Measurements from ENCODE around the gene TDRD10. TPM values are rescaled to one million over a fixed set of nuclear protein-coding genes. Genes with fewer than 3 reads are reported as not detected.

The TDRD10 gene
- polyA plus RNA-seq, 1 experiment, result not detected

GRCh38 chr1:154571244-154571963 lies 69.4 kb downstream of the TDRD10 start:
- ChIA-PET CTCF (no interaction called here), POLR2A (no interaction called here)
- H3K27me3 ChIP-seq (ENCODE audit: control insufficient read depth, insufficient read depth, low read length), result peaks cover 9% of the 10 kb centered on the region
- no peak overlapping the region for H3K4me3 ChIP-seq (ENCODE audit: low read depth, low read length)
- no peak for DNase-seq (ENCODE audit: low read depth)
- no peaks in the 10 kb centered on the region for H3K36me3 ChIP-seq (ENCODE audit: control insufficient read depth, insufficient read depth, low read length)
- TF ChIP-seq, protein P1, sequence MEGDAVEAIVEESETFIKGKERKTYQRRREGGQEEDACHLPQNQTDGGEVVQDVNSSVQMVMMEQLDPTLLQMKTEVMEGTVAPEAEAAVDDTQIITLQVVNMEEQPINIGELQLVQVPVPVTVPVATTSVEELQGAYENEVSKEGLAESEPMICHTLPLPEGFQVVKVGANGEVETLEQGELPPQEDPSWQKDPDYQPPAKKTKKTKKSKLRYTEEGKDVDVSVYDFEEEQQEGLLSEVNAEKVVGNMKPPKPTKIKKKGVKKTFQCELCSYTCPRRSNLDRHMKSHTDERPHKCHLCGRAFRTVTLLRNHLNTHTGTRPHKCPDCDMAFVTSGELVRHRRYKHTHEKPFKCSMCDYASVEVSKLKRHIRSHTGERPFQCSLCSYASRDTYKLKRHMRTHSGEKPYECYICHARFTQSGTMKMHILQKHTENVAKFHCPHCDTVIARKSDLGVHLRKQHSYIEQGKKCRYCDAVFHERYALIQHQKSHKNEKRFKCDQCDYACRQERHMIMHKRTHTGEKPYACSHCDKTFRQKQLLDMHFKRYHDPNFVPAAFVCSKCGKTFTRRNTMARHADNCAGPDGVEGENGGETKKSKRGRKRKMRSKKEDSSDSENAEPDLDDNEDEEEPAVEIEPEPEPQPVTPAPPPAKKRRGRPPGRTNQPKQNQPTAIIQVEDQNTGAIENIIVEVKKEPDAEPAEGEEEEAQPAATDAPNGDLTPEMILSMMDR (IDR thresholded peaks at IDR 0.05; ENCODE audit: insufficient read depth, low read depth, low read length), result no peak

DNA sequence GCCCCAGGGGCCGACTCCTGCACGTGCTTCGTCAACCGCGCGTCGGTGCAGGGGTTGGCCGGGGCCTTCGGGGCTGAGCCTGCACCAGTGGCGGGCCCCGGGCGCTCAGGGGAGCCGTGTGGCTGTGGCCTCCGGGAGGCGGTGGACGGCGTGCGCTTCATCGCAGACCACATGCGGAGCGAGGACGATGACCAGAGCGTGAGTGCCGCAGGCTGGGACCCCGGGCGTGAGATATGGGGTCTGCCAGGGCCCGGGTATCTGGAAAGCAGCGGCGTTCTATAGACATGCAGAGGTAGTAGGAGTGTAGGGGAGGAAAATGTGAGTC lies 69.9 kb downstream of the TDRD10 start:
- Histone ChIP-seq H3K4me3 (ENCODE audit: low read depth, low read length) (no peak overlapping the region), H3K36me3 (ENCODE audit: control insufficient read depth, insufficient read depth, low read length) (peaks cover 1% of the 10 kb centered on the region; the same call in 1 of the 2 replicates), H3K27me3 (ENCODE audit: control insufficient read depth, insufficient read depth, low read length) (peaks cover 9% of the 10 kb centered on the region)
- CTCF ChIA-PET, result no interaction called here
- TF ChIP-seq, protein P1 (IDR thresholded peaks at IDR 0.05; ENCODE audit: insufficient read depth, low read depth, low read length), result no peak
- POLR2A ChIA-PET, result no interaction called here
- DNase-seq (ENCODE audit: low read depth), result no peak

DNA sequence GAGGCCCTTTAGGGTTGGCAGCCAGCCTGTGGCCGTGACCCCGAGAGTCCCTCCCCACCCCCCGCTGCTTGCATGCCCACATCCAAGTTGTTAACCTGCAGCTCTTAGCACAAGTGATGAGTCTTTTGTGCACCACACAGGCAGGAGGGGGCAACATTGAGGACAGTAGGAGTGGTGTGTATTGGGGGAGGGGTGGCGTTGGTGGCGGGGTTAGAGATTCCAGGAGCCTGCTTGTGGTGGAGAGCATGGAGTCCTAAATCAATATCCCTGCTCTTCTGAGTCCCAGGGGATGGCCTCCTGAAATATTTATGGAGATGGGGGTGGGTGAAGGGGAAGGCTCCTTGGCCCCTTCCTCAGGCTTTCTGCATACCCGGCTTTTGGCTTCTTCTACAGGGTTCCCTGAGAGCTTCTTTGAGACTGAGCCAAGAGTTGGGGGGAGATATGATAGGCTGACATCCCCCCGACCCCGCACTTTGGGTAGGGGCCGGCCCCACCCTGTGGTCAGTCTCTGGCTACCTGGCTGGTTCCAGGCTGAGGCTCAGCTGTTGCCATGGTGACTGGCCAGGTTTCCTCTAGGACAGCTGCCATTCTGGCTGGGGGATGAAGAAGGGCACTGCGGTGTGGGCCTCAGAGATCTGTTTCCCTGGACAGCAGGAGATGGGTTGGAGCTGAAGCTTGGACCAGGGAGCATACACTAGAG lies 70.6 kb downstream of the TDRD10 start:
- ChIA-PET POLR2A (no interaction called here), CTCF (interaction anchor here (0.9 kb wide), 1 partner anchor 22 kb away, joined by 3 read pairs; no protein-coding TSS in a partner anchor)
- TF ChIP-seq, protein P1 (IDR thresholded peaks at IDR 0.05; ENCODE audit: insufficient read depth, low read depth, low read length), result no peak
- Histone ChIP-seq H3K4me3 (ENCODE audit: low read depth, low read length) (no peak overlapping the region), H3K27me3 (ENCODE audit: control insufficient read depth, insufficient read depth, low read length) (peaks cover 6% of the 10 kb centered on the region), H3K36me3 (ENCODE audit: control insufficient read depth, insufficient read depth, low read length) (peaks cover 1% of the 10 kb centered on the region; the same call in 1 of the 2 replicates)
- no peak for DNase-seq (ENCODE audit: low read depth)

DNA sequence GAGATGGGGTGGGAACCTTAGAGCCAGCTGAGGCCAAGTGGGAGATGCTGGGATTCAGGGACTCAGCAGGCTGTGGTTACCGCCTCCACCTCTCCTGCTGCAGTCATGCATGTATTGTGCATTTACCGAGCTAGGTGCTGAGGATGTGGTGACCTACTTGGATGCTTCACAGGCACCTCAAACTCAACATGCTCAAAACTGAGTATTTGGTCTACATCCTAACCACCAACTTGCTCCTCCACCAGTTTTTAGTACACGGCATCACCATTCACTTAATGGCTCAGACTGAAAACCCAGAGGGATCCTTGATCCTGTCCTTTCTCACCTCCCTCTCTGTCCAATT lies 71.1 kb downstream of the TDRD10 start:
- no peak overlapping the region for H3K4me3 ChIP-seq (ENCODE audit: low read depth, low read length)
- no peak for DNase-seq (ENCODE audit: low read depth)
- CTCF ChIA-PET, result interaction anchor here (0.9 kb wide), 1 partner anchor 21 kb away, joined by 3 read pairs; no protein-coding TSS in a partner anchor
- H3K36me3 ChIP-seq (ENCODE audit: control insufficient read depth, insufficient read depth, low read length), result peaks cover 3% of the 10 kb centered on the region
- TF ChIP-seq, protein P1 (IDR thresholded peaks at IDR 0.05; ENCODE audit: insufficient read depth, low read depth, low read length), result no peak
- POLR2A ChIA-PET, result no interaction called here
- peaks cover 6% of the 10 kb centered on the region for H3K27me3 ChIP-seq (ENCODE audit: control insufficient read depth, insufficient read depth, low read length)

- peaks cover 6% of the 10 kb centered on the region for H3K36me3 ChIP-seq (ENCODE audit: control insufficient read depth, insufficient read depth, low read length)
- CTCF ChIA-PET, result interaction anchor here (2.9 kb wide), 1 partner anchor 15 kb away, joined by 12 read pairs; no protein-coding TSS in a partner anchor
- POLR2A ChIA-PET, result no interaction called here
- peaks cover 2% of the 10 kb centered on the region; the same call in 1 of the 2 replicates for H3K27me3 ChIP-seq (ENCODE audit: control insufficient read depth, insufficient read depth, low read length)
- TF ChIP-seq, protein P1 (IDR thresholded peaks at IDR 0.05; ENCODE audit: insufficient read depth, low read depth, low read length), result no peak
- DNase-seq (ENCODE audit: low read depth), result no peak
- no peak overlapping the region for H3K4me3 ChIP-seq (ENCODE audit: low read depth, low read length)
Observed at GRCh38 chr1:154574716-154575115, 72.7 kb downstream of the TDRD10 start.
